ENCODE data around the gene CD180. TPM values are rescaled to one million over a fixed set of nuclear protein-coding genes. Genes with fewer than 3 reads are reported as not detected.

The CD180 gene
- total RNA-seq, 1 experiment from 2014 or later: not detected

- ChIA-PET POLR2A (no interaction called here), CTCF (no interaction called here)
- TF ChIP-seq, protein P1, sequence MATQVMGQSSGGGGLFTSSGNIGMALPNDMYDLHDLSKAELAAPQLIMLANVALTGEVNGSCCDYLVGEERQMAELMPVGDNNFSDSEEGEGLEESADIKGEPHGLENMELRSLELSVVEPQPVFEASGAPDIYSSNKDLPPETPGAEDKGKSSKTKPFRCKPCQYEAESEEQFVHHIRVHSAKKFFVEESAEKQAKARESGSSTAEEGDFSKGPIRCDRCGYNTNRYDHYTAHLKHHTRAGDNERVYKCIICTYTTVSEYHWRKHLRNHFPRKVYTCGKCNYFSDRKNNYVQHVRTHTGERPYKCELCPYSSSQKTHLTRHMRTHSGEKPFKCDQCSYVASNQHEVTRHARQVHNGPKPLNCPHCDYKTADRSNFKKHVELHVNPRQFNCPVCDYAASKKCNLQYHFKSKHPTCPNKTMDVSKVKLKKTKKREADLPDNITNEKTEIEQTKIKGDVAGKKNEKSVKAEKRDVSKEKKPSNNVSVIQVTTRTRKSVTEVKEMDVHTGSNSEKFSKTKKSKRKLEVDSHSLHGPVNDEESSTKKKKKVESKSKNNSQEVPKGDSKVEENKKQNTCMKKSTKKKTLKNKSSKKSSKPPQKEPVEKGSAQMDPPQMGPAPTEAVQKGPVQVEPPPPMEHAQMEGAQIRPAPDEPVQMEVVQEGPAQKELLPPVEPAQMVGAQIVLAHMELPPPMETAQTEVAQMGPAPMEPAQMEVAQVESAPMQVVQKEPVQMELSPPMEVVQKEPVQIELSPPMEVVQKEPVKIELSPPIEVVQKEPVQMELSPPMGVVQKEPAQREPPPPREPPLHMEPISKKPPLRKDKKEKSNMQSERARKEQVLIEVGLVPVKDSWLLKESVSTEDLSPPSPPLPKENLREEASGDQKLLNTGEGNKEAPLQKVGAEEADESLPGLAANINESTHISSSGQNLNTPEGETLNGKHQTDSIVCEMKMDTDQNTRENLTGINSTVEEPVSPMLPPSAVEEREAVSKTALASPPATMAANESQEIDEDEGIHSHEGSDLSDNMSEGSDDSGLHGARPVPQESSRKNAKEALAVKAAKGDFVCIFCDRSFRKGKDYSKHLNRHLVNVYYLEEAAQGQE (IDR thresholded peaks at IDR 0.05; ENCODE audit: insufficient read depth in 1 of 2, low read depth in 2 of 2, low read length in 1 of 2): no peak
- TF ChIP-seq TCF7L2 (IDR thresholded peaks at IDR 0.05; ENCODE audit: low read depth, low read length) (no peak), SIN3A (IDR thresholded peaks at IDR 0.05; ENCODE audit: borderline replicate concordance, insufficient read depth, low read depth, low read length) (no peak), POLR2AphosphoS5 (IDR thresholded peaks at IDR 0.05; ENCODE audit: low read depth, low read length) (no peak)
- TF ChIP-seq, protein P2, sequence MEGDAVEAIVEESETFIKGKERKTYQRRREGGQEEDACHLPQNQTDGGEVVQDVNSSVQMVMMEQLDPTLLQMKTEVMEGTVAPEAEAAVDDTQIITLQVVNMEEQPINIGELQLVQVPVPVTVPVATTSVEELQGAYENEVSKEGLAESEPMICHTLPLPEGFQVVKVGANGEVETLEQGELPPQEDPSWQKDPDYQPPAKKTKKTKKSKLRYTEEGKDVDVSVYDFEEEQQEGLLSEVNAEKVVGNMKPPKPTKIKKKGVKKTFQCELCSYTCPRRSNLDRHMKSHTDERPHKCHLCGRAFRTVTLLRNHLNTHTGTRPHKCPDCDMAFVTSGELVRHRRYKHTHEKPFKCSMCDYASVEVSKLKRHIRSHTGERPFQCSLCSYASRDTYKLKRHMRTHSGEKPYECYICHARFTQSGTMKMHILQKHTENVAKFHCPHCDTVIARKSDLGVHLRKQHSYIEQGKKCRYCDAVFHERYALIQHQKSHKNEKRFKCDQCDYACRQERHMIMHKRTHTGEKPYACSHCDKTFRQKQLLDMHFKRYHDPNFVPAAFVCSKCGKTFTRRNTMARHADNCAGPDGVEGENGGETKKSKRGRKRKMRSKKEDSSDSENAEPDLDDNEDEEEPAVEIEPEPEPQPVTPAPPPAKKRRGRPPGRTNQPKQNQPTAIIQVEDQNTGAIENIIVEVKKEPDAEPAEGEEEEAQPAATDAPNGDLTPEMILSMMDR (IDR thresholded peaks at IDR 0.05): no peak
- H3K27ac ChIP-seq (ENCODE audit: low read length): no peak overlapping the region
- no peaks in the 10 kb centered on the region for H3K9me3 ChIP-seq (ENCODE audit: control insufficient read depth, insufficient read depth, low read depth, low read length)
- ATAC-seq: no peak
- in situ Hi-C loops (cut with HindIII; ENCODE audit: low pct_unique_long_range_greater_than_20kb, low sequenced_read_pairs) (no loop called here), intact Hi-C loops (cut with micrococcal nuclease; ENCODE audit: unreplicated experiment) (loop anchor here (10.0 kb wide), 1 partner anchor 387 kb away; no protein-coding TSS in a partner anchor)
- H3K36me3 ChIP-seq (ENCODE audit: control insufficient read depth, insufficient read depth, low read length): no peaks in the 10 kb centered on the region
- BruUV-seq (replicated peaks): no TSS peak
- DNase-seq (ENCODE audit: low read depth, low spot score): no peak
- H3K27me3 ChIP-seq (ENCODE audit: control insufficient read depth, insufficient read depth, low read length): no peaks in the 10 kb centered on the region
- H3K4me3 ChIP-seq (ENCODE audit: low read depth in 2 of 2, low read length in 2 of 2): no peak overlapping the region
- no peaks in the 10 kb centered on the region for H3K4me1 ChIP-seq (ENCODE audit: control insufficient read depth, insufficient read depth, low read length)
Observed at GRCh38 chr5:67201897-67202549, 5.4 kb upstream of the CD180 start.

- TF ChIP-seq TCF7L2 (IDR thresholded peaks at IDR 0.05; ENCODE audit: low read depth, low read length) (no peak), SIN3A (IDR thresholded peaks at IDR 0.05; ENCODE audit: borderline replicate concordance, insufficient read depth, low read depth, low read length) (no peak), POLR2AphosphoS5 (IDR thresholded peaks at IDR 0.05; ENCODE audit: low read depth, low read length) (no peak)
- TF ChIP-seq, protein P1 (IDR thresholded peaks at IDR 0.05; ENCODE audit: insufficient read depth in 1 of 2, low read depth in 2 of 2, low read length in 1 of 2): no peak
- TF ChIP-seq, protein P2 (IDR thresholded peaks at IDR 0.05): no peak
- H3K36me3 ChIP-seq (ENCODE audit: control insufficient read depth, insufficient read depth, low read length): no peaks in the 10 kb centered on the region
- no TSS peak for BruUV-seq (replicated peaks)
- ATAC-seq (no peak), DNase-seq (ENCODE audit: low read depth, low spot score) (no peak)
- CTCF ChIA-PET: no interaction called here
- H3K4me3 ChIP-seq (ENCODE audit: low read depth in 2 of 2, low read length in 2 of 2): no peak overlapping the region
- no peaks in the 10 kb centered on the region for H3K9me3 ChIP-seq (ENCODE audit: control insufficient read depth, insufficient read depth, low read depth, low read length)
- no peak overlapping the region for H3K27ac ChIP-seq (ENCODE audit: low read length)
- in situ Hi-C loops (cut with HindIII; ENCODE audit: low pct_unique_long_range_greater_than_20kb, low sequenced_read_pairs): no loop called here
- H3K4me1 ChIP-seq (ENCODE audit: control insufficient read depth, insufficient read depth, low read length): no peaks in the 10 kb centered on the region
- POLR2A ChIA-PET: interaction anchor here (0.5 kb wide), 1 partner anchor 9 kb away, joined by 6 read pairs; no protein-coding TSS in a partner anchor
- no peaks in the 10 kb centered on the region for H3K27me3 ChIP-seq (ENCODE audit: control insufficient read depth, insufficient read depth, low read length)
- intact Hi-C loops (cut with micrococcal nuclease; ENCODE audit: unreplicated experiment): loop anchor here (10.0 kb wide), 1 partner anchor 386 kb away; no protein-coding TSS in a partner anchor
Observed at GRCh38 chr5:67200809-67201562, 4.4 kb upstream of the CD180 start.
